ENCODE results near the gene MLYCD.

MLYCD gene

DNA sequence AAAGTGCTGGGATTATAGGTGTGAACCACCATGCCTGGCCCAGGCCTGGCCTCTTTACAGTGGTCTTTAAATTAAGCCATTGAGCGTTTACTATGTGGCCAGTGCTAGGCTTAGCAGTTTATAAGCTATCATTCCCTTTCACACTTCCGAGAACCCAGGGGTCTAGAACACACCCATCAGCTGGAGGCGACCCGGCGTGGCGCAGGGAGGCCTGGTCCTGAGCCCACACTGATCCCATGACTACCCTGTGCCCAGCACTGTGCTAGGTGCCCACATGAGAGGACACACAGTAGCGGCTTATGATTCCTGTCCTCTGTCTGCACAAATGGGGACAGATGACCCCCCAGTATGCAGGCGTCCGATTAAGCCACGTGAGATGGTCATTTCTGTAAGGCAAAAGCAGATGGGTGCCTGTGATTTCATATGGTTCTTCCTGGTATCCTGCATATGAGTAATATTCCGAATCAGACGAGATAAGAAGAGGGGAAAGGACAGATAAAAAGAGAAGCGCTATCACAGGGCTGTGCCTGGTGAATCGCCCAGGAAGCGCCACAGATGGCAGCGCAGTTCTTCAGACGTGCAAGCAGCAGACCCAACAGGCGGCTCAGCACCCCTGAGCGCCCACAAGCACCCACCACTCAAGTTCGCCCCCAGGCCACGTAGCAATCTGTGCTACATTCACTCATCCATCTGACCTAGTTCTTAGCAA, 59.4 kb downstream of the MLYCD start:
- DNase-seq: no peak

DNA sequence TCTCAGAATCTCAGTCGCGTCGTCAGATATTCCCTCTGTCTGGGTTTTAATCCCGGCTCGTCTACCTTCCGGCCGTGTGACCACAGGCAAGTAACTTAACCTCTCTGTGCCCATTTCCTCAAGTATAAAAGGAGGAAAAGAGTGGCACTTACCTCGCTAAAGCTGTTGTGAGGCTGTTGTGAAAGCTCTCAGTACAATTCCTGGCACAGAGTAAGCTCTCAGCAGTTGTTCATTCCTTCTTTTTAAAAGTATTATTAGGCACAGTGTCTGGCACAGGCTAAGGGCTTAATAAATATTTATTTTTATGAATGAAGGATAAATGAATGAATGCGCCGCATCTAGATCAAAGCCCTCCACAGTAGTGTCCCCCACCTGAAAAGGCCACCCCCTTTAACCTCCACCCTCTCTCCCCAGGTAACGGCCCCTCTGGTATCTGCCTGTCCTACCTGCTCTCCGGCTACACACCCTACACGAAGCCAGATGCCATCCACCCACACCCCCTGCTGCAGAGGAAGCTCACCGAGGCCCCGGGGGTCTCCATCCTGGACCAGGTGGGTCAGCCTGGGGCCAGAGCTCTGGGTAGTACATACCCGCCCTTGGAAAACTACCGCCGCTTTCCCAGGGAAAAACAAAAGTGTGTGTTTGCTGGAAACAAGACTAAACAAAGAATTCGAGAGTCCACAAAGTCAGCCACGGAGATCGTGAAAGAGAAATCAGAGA, 60.1 kb downstream of the MLYCD start:
- DNase-seq: no peak

DNA sequence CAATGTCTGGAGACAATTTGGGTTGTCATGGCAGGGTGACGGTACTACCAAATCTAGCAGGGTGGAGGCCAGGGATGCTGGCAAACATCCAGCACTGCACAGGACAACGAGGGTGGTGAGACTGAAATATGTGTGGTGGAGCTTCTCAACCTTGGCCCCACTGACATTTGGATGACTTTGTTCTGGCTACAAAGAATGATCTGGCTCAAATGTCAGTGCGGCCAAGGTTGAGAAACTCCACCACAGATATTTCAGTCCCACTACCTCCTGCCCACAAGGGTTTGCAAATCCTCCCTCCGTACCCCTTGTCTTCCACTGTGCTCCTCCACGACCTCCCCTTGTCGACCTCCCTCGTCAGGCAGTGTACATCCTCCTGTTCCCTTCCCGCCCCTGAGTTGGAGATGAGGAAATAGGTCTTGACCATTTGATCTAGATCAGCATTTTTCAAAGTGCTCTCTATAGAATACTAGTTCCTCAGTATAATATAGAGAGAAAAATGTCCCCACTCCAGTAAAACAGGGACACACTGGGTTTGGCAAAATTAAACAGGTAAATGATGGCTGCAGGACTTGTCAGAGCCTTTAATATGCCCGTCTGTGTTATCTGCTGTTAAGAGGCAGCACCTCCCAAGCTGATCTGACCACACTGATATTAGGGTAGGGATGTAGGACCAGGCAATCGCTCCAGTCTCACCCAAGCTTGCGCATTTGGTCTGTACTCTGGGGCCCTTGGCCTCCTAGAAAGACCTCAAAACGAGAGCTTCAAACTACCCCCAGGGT, 60.9 kb downstream of the MLYCD start:
- DNase-seq: no peak

DNA sequence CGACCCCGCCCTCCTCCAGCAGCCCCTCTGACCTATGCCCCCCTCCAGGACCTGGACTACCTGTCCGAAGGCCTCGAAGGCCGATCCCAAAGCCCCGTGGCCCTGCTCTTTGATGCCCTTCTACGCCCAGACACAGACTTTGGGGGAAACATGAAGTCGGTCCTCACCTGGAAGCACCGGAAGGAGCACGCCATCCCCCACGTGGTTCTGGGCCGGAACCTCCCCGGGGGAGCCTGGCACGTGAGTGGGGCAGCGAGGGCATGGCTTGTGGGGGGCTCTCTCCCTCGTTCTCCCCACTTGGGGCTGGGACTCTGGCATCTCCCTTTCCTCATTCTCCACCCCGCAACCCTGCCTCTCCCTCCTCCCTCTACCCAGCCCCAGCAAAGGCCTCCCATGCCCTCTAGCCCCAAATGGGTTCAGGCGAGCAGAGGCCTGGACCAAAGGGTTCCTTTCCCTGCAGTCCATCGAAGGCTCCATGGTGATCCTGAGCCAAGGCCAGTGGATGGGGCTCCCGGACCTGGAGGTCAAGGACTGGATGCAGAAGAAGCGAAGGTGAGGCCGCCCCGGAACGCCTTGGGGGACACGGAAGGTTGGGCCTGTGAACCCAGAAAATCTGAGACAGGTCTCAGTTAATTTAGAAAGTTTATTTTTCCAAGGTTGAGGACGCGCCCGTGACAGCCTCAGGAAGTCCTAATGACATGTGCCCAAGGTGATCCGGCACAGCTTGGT, 61.8 kb downstream of the MLYCD start:
- DNase-seq: no peak

DNA sequence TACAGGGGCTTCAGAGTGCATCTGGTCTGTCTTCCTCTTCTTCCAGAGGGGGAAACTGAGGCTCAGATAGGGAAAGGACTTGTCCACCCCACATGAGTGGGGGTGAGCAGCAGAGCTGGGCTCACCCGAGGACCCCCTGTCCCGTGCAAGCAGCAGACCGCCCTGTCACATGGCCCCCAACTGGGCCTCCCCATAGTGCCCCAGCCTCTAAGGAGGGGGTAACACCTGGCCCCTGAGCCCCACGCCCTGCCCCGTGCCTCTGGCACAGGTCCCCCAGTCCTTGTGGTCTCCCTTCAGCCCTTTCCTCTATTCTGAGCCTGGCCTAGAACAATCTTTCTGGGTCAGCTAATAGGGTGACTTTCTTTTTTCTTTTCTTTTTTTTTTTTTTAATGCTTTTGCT, 62.7 kb downstream of the MLYCD start:
- DNase-seq: no peak

DNA sequence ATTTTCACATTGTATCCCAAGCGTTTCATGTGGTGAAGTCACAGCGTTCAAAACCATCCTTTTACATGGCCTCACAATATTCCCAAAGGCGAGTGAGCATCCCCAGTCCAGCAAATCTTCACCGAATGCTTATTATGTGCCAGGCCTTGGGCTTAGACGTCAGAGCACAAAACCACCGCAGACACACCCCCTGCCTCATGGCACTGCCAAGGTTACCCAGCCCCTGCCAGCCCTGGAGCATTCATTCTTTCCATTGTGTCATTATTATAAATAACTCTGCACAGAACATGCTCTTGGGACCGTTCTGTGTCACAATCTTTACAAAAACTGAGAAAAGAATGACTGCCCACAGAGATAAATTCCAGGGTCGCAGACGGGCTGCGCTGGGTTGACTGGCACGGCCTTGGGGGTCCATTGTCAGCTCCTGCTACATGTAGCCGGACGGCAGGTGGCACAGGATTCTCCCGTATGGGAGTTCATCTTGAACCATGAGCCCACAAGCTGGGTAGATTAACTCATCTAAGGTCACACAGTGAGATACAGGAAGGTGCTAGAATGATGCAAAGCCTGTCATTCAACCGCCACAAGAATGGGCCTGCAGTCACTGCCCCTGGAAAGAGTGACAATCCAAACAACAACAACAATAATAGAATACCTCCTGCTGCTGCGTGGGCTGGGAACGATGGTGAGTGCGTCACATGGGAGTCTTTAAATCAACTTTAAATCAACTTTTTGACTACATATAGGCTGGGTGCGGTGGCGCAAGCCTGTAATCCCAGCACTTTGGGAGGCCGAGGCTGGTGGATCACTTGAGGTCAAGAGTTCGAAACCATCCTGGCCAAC, 64.6 kb downstream of the MLYCD start:
- DNase-seq: no peak

DNA sequence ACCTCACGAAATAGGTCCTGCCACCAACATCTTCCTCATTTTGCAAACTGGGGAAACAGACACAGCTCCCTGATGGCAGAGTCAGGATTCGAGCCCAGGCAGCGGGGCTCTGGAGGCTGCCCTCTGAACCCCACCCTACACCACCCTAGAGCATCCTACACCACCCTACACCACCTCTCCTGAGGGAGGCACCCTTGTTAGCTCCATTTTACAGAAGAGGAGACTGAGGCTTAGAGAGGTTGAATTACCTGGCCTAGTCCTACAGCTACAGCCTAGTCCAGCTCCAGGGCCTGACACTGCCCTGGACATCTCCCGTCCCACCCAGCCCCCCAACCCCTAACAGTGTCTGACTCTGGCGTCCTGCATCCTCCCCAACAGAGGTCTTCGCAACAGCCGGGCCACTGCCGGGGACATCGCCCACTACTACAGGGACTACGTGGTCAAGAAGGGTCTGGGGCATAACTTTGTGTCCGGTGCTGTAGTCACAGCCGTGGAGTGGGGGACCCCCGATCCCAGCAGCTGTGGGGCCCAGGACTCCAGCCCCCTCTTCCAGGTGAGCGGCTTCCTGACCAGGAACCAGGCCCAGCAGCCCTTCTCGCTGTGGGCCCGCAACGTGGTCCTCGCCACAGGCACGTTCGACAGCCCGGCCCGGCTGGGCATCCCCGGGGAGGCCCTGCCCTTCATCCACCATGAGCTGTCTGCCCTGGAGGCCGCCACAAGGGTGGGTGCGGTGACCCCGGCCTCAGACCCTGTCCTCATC, 65.9 kb downstream of the MLYCD start:
- DNase-seq: no peak

DNA sequence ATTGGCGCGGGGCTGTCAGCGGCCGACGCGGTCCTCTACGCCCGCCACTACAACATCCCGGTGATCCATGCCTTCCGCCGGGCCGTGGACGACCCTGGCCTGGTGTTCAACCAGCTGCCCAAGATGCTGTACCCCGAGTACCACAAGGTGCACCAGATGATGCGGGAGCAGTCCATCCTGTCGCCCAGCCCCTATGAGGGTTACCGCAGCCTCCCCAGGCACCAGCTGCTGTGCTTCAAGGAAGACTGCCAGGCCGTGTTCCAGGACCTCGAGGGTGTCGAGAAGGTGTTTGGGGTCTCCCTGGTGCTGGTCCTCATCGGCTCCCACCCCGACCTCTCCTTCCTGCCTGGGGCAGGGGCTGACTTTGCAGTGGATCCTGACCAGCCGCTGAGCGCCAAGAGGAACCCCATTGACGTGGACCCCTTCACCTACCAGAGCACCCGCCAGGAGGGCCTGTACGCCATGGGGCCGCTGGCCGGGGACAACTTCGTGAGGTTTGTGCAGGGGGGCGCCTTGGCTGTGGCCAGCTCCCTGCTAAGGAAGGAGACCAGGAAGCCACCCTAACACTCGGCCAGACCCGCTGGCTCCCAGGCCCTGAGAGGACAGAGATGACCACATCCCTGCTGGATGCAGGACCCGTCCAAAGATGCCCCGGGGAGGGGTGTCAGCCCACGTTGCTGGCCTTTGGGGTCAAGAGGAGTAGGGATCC, 66.7 kb downstream of the MLYCD start:
- DNase-seq: no peak

DNA sequence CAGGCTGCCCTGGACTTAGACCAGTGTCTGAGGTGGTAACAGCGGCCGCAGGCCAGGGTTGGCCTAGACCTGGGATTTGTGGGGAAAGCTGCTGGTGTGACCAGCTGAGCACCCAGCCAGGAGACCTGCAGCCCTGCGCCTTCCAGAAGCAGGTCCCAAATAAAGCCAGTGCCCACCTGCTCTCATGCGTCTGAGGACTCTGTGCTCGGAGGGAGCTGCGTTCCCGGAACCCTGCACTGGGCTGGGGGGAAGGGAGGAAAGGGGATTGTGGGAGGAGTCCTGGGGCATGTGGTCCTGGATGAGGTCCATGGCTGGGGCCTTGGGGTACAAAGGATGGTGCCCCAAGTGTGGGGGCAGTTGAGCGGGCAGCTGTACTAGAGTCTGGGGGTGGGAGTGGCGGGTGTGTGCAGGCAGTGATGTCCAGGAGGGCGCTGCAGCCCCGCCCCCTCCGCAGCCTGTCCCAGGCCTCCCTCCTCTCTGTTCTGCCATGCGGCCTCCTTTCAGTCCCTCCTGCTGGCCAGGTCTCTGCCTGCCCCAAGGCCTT, 67.3 kb downstream of the MLYCD start:
- no peak for DNase-seq

DNA sequence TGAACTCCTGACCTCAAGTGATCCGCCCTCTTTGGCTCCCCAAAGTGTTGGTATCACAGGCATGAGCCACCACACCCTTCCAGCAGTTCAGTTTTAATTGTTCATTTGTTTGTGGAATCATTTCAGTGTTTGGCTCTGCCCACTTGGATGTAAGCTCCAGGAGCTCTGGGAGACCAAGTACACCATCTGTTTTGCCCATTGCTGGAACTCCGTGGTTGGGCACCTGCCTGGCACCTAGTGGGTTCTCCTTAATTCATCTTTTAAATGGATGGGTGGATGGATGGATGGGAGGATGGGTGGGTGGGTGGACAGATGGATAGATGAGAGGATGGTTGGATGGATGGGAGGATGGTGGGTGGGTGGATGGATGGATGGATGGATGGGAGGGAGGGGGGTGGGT, 68.2 kb downstream of the MLYCD start:
- no peak for DNase-seq

DNA sequence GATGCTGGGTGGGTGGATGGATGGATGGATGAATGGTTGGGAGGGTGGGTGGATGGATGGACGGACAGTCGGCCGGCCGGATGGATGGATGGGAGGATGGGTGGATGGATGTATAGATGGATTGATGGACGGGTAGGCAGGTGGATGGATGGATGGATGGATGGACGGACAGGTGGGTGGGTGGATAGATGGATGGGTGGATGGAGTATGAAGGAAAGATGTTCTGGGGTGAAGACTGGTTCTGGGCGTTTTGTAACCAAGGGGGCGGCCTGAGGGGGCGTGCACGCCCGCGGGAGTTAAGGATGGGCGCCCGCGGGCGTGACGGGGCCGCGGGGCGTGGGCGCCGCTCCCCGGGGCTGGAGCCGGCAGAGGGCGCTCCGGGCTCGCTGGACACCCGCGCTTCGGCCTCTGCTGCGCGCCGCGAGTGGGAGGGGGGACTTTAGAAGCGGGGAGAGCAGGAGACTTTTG, 69.0 kb downstream of the MLYCD start, which contains the start of gene NECAB2:
NECAB2 (plus strand) TSS at position 407 of the 468 bp plus-strand sequence. CDS start 405 bp downstream, outside the sequence.
- DNase-seq: peak; percentile 64

DNA sequence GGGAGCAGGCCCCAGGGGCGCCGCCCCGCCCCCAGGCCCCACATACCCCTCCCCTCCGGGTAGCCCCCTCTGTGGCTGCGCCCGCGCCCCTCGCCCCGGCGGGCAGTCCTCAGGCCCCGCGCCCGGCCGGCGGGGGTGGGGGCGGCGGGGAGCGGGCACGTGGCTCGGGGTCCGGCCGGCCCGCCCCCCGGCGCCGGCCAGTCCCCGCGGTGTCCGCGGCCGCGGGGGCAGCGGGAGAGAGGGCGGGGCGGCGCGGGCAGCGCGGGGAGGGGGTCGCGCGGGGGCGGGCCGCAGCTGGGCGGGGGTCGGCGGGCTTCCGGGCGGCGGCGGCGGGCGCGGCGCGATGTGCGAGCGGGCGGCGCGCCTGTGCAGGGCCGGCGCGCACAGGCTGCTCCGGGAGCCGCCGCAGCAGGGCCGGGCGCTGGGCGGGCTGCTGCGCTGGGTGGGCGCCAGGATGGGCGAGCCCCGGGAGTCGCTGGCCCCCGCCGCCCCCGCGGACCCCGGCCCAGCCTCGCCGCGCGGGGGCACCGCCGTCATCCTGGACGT, 69.5 kb downstream of the MLYCD start:
- DNase-seq: no peak

DNA sequence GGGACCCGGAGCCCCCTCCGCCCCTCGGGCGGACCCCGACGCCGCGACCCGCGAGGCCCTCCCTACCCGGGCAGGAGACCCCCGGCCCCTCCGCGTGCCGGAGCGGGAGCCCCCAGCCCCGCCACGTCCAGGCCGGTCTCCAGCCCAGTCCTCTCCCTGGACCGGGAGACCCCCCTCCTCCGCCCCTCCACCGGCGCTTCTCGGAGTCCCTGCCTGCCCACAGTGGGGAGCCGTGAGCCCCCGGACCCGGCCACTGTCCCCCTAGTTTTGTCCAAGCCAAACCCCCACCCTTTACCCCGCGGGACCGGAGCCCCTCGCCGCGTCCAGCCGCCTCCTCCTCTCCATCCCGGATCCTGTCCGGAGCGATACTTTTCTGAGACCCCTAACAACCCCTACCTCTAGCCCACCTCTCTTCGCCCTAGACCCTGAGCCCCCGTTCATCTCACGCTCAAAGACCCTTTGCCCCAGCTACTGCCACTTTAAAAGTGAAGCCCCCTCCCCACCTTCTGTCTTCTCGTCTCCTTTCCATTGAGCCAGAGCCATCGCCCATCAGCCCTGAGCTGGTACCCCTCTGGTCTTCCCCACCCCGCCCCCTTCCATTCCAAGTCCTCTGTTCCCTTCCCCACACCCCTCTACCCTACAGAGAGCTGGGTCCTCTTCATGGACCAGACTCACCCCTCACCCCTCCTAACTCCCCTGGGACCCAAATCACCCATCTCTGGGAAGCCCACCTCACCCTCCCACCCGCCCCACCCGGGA, 70.2 kb downstream of the MLYCD start:
- no peak for DNase-seq

DNA sequence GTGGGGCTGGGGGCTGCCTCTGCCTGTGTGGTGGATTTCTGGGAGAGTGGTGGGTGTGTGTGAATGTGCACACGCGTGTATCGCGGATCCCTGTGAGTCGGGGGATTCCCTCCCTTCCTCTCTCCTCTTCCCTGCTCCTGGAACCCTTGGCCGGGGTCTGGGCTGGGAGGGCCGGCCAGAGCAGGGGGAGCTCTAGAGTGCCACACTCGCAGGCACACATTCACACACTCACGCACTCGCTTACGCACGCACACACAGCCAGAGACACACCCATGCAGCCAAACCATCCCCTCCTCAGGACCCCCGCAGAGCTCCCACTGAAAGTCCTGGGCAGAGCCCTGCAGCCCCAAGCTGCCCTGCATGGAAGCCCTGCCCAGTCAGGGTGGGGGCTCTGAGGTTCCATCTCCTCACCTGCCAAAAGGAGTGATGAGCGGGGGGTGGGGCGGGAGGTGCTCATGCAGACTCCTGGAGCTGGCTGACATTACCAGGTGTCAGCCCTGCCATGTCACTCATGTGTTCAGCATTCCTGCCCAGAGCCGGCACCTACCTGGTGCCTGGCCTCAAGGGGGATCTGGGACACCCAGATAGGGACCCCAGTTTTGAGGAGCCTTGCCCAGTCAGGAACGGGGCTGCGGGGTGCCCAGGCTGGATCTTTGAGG, 71.0 kb downstream of the MLYCD start:
- no peak for DNase-seq

DNA sequence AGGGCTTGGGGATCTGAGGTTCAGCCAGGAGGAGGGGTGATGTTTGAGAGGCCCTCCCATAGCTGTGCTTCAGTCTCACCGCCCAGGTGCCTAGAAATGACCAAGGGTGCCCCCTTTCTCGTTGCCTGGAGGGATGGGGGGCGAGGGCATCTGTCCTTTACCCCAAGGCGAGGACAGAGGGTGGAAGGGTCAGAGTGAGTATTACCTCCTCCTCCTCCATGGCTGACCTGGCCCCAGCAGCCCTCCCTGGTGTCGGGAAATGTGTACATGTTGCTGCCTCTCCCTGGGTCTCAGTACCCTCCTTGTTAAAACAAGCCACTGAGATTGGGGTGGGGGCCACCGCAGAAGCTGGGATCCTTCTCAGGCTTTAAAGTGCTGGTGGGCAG, 71.5 kb downstream of the MLYCD start:
- DNase-seq: no peak

DNA sequence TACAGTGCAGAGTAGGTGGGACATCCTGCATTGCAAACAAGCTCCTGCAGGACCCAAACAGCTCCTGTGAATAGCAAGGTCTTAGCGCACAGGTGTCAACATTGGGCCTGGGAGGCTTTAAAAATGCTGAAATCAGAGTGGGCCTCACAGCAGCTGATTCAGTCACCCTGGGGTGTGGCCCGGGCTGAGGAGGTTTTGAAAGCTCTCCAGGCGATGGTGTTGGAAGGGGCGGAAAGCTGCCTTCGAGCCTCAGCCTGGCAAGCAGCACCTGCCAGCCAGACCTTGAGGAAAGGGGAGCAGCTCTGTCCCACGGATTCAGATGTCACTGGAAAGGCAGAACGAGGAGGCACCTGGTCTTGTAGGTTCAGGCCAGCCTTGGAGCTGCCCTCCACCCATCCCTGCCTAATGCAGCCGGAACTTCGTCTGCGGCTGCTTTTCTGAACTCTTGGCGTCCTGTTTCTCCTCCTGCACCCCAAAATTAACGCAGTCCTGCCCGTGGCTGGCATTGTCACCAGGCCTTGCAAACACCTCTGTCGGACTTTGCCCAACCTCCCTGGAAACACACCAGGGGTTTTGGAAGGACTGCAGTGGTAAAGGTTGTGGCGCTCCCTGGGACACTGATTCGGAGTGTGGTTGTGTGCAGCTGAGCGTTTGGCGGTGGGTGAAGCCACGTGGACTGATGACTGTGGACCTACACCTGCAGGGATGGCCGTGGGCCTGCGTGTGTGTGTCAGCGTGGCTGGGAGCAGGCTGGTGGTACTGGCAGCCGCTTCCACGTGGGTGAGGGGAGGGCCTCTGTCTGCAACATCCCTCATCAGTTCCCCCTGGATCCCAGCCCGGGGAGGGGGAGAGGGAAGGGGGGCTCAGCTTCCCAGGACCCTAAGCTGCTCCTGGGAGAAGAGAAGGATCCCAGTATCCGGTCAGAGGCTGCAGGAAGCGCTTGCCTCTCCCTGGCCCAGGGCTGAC, 72.5 kb downstream of the MLYCD start:
- DNase-seq: no peak

DNA sequence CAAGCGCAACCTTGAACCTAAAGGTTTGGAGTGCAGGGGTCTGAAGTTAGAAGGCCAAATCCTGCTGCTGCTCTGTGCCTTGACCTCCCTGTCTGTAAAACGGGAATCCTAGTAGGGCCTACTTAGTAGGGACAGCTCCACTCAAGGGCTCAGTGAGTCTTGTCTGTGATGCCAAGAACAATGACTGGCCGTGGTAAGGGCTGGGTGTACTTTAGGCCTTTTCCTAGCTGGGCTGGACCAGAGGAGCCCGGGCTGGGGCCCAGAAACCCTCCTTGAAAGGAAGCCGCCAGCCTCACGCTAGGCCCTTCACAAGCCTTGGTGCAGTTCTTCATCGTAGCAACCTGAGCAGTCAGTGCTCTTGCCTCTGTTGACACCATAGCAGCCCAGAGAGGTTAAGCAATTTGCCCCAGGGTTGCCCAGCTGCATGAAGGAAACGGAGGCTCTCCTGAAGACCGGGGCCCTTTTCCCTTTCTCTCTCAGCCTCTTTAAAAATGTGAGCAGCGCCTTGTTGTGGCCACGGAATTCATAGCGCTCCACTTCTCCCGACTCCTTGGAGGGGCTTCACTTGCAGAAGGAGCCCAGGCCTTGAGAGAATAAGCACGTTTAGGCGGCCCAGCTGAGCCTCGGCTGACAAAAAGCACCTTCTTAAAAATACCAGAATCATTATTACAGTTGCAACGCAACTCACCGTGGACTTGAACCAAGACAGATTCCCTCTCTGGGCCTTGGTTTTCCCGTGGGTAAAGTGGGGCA, 73.5 kb downstream of the MLYCD start:
- DNase-seq: no peak
